ENCODE data around the gene VARS1.
A peak's percentile ranks its signal among the peaks of the same experiment; 100 is the strongest.

DNA sequence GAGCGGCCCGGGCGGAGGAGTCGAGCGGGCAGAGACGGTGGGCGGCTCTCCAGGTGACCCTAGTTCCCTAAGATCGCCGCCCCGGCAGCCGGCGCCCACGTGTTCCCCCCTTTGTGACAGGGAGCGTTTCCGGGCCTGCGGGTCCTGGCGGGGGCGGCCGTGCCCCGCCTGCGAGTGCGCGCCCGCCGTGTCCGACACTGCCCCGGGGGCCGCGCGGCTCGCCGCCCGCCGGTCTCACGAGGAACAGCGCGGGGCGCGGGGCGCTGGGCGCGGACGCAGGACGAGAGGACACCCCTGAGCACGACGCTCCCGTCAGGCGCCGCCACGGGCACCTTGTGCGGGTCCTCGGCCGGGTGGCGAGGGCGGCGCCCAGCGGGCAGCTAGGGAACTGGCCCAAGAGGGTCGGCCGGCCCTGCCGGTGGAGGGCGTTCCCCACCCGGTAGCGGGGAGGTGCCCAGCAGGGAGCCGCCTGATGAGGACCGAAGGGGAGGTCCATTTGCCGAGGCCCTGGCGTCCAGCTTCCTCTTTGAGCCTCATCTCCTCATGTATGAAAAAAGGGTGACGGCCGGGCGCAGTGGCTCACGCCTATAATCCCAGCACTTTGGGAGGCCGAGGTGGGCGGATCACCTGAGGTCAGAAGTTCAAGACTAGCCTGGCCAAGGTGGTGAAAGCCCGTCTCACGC, at the start of gene VARS1:
- TF ChIP-seq, protein P1, sequence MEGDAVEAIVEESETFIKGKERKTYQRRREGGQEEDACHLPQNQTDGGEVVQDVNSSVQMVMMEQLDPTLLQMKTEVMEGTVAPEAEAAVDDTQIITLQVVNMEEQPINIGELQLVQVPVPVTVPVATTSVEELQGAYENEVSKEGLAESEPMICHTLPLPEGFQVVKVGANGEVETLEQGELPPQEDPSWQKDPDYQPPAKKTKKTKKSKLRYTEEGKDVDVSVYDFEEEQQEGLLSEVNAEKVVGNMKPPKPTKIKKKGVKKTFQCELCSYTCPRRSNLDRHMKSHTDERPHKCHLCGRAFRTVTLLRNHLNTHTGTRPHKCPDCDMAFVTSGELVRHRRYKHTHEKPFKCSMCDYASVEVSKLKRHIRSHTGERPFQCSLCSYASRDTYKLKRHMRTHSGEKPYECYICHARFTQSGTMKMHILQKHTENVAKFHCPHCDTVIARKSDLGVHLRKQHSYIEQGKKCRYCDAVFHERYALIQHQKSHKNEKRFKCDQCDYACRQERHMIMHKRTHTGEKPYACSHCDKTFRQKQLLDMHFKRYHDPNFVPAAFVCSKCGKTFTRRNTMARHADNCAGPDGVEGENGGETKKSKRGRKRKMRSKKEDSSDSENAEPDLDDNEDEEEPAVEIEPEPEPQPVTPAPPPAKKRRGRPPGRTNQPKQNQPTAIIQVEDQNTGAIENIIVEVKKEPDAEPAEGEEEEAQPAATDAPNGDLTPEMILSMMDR (conservative IDR thresholded peaks at IDR 0.05), result peak; percentile 73
- TF ChIP-seq EZH2 (IDR thresholded peaks at IDR 0.05; ENCODE audit: low read depth), result no peak
